HepG2 (cell line): ENCODE data around the gene CYB5D1. TPM values are rescaled to one million over a fixed set of nuclear protein-coding genes. Genes with fewer than 3 reads are reported as not detected.
A peak's percentile ranks its signal among the peaks of the same experiment; 100 is the strongest.

Source experiments
- FOXO1 ChIP-seq: sonication (generic); formaldehyde crosslinking; IDR thresholded peaks from 2 replicates; pipeline ENCODE4 v1.4.0; 2020; ENCODE audit warnings: missing genetic modification reagents
- HDAC1 ChIP-seq: sonication (generic); formaldehyde crosslinking; IDR thresholded peaks from 2 replicates; pipeline ENCODE4 v1.5.1; 2020; ENCODE audit warnings: mild to moderate bottlenecking, missing genetic modification reagents
- KDM4B ChIP-seq: sonication (generic); formaldehyde crosslinking; IDR thresholded peaks from 2 replicates; pipeline ENCODE4 v1.4.0; 2020; ENCODE audit warnings: missing genetic modification reagents
- MYC ChIP-seq: sonication (generic); formaldehyde crosslinking; IDR thresholded peaks from 2 replicates; pipeline ENCODE4 v1.9.0; 2021; ENCODE audit warnings: missing genetic modification reagents, borderline replicate concordance
- ZBTB7A ChIP-seq: sonication (generic); formaldehyde crosslinking; IDR thresholded peaks from 2 replicates; pipeline ENCODE4 v1.8.0; 2022; ENCODE audit warnings: mild to moderate bottlenecking, missing genetic modification reagents
- ZNF687 ChIP-seq: sonication (generic); formaldehyde crosslinking; IDR thresholded peaks from 2 replicates; pipeline ENCODE4 v1.5.1; 2020; ENCODE audit warnings: mild to moderate bottlenecking, missing genetic modification reagents, moderate library complexity
- polyA plus RNA-seq, 8 experiments: library from polyadenylated mRNA; depleted of rRNA in 3 of 8; stranded (reverse) in 7 of 8; unstranded in 1 of 8; fragments of >200 nt; fragmentation: Illumina TruSeq in 4 of 8; extraction: Trizol in 4 of 8; gene quantifications; 2 replicates each; pipeline versions ENCODE4 v1.2.1 to v1.2.3, GENCODE V29; 2011 to 2016; ENCODE audit warnings: low read depth in 4 of 8, missing spikeins in 1 of 8, mixed read lengths in 1 of 8; ENCODE audit not compliant: insufficient read depth in 1 of 8
- total RNA-seq, 5 experiments: library from RNA; depleted of rRNA; stranded (reverse); fragments of >200 nt; fragmentation: Illumina TruSeq; extraction: Trizol; gene quantifications; 2 replicates each; pipeline ENCODE4 v1.2.3, GENCODE V29; 2016; ENCODE audit warnings: low read depth in 1 of 5
- TF ChIP-seq, protein P1 (sequence below): sonication (generic); formaldehyde crosslinking; IDR thresholded peaks from 2 replicates; pipeline ENCODE4 v1.8.0; 2022; ENCODE audit warnings: mild to moderate bottlenecking, missing genetic modification reagents

CYB5D1 gene
- total and polyA plus RNA-seq, 2 of the 13 experiments (the other 11 are each of a cell fraction or from before 2014, with no cell fraction given) = 8.9 to 17.0 TPM

- TF ChIP-seq, protein P1, sequence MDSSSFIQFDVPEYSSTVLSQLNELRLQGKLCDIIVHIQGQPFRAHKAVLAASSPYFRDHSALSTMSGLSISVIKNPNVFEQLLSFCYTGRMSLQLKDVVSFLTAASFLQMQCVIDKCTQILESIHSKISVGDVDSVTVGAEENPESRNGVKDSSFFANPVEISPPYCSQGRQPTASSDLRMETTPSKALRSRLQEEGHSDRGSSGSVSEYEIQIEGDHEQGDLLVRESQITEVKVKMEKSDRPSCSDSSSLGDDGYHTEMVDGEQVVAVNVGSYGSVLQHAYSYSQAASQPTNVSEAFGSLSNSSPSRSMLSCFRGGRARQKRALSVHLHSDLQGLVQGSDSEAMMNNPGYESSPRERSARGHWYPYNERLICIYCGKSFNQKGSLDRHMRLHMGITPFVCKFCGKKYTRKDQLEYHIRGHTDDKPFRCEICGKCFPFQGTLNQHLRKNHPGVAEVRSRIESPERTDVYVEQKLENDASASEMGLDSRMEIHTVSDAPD (CRISPR knock-in tag) = no peak
- TF ChIP-seq MYC (CRISPR knock-in tag) (0 out of 2 replicates have a peak, but pooled peaks have one; percentile 31), HDAC1 (CRISPR knock-in tag) (peak; percentile 18; the same call in 1 of the 2 replicates), ZNF687 (CRISPR knock-in tag) (peak; percentile 58; the same call in 1 of the 2 replicates), ZBTB7A (CRISPR knock-in tag) (0 out of 2 replicates have a peak, but pooled peaks have one; percentile 17), KDM4B (CRISPR knock-in tag) (no peak), FOXO1 (CRISPR knock-in tag) (0 out of 2 replicates have a peak, but pooled peaks have one; percentile 8)
Measured at GRCh38 chr17:7885367-7886226, 27.8 kb downstream of the CYB5D1 start (continued).
